Left ventricle myocardium inferior (tissue), 1 donor: Measurements from ENCODE around the gene CDK5RAP1. TPM values are rescaled to one million over a fixed set of nuclear protein-coding genes. Genes with fewer than 3 reads are reported as not detected.

Experiments
- DNase-seq: peaks from one replicate; pipeline ENCODE4 v3.0.0-alpha.2; 2020
- H3K27ac ChIP-seq: fragments of 200-600 bp; replicated peaks from 2 replicates; pipeline ENCODE4 v1.8.0; 2021
- H3K27me3 ChIP-seq: fragments of 200-600 bp; 2 replicates; pipeline ENCODE4 v1.8.0; 2021; ENCODE audit warnings: low read depth
- H3K36me3 ChIP-seq: fragments of 200-600 bp; 2 replicates; pipeline ENCODE4 v1.8.0; 2021
- H3K4me1 ChIP-seq: fragments of 200-600 bp; 2 replicates; pipeline ENCODE4 v1.8.0; 2021
- H3K4me3 ChIP-seq: fragments of 200-600 bp; 2 replicates; pipeline ENCODE4 v1.8.0; 2021; ENCODE audit warnings: mild to moderate bottlenecking, moderate library complexity
- H3K9me3 ChIP-seq: fragments of 200-600 bp; replicated peaks from 2 replicates; pipeline ENCODE4 v1.8.0; 2021
- CTCF ChIP-seq: fragments of 200-600 bp; IDR thresholded peaks from 2 replicates; pipeline ENCODE4 v1.8.0; 2021; ENCODE audit warnings: antibody characterized with exemption, mild to moderate bottlenecking, borderline replicate concordance
- intact Hi-C: fragments of 100-400 bp; cut with micrococcal nuclease; formaldehyde crosslinking; loops from one replicate; pipeline ENCODE4 v1.11.0; 2022
- total RNA-seq: library from RNA; stranded (reverse); fragmentation: NEBNext Ultra II Directional; extraction: Animal tissue kit (Norgen Biotek cat#: 25700); gene quantifications from one replicate; pipeline ENCODE4 v1.2.1, GENCODE V29; 2021
- donor health status: DM: no; HTN: yes; CAD: no; lungs with severe emphysema.

CDK5RAP1 gene
- total RNA-seq, 1 donor from 2014 or later: 19.9 TPM

DNA sequence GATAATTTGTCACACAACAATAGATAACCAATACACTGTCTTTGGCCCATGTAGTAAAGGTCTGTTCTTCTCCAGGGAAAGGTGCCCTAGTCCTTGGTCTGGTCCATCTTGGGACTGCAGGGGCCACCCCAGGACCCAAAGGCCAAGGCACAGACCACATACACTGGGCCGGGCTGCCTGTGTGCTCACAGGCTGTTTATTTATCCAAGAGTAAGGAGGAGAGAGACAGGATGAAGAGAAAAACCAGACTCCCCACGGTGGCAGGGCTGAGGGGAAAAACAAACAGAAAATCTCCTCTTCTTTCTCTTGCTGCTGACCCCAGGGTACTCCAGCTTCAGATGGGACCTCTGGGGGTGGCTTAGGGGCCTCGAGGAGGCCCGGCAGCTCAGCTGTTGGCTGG, 6.5 kb upstream of the CDK5RAP1 start:
- TF ChIP-seq CTCF: no peak
- no peak overlapping the region for H3K4me3 ChIP-seq
- H3K9me3 ChIP-seq: no peaks in the 10 kb centered on the region
- no peak for DNase-seq
- H3K4me1 ChIP-seq: peaks cover under 1% of the 10 kb centered on the region
- H3K27ac ChIP-seq: no peak overlapping the region
- no peaks in the 10 kb centered on the region for H3K27me3 ChIP-seq
- peaks cover 78% of the 10 kb centered on the region for H3K36me3 ChIP-seq
- intact Hi-C loops: no loop called here

- no peak for DNase-seq
- peaks cover 73% of the 10 kb centered on the region for H3K36me3 ChIP-seq
- H3K27ac ChIP-seq: no peak overlapping the region
- peaks cover 6% of the 10 kb centered on the region for H3K4me1 ChIP-seq
- no peaks in the 10 kb centered on the region for H3K9me3 ChIP-seq
- intact Hi-C loops: no loop called here
- no peaks in the 10 kb centered on the region for H3K27me3 ChIP-seq
- TF ChIP-seq CTCF: no peak
- no peak overlapping the region for H3K4me3 ChIP-seq
Observed at GRCh38 chr20:33407251-33407650, 5.9 kb upstream of the CDK5RAP1 start.

DNA sequence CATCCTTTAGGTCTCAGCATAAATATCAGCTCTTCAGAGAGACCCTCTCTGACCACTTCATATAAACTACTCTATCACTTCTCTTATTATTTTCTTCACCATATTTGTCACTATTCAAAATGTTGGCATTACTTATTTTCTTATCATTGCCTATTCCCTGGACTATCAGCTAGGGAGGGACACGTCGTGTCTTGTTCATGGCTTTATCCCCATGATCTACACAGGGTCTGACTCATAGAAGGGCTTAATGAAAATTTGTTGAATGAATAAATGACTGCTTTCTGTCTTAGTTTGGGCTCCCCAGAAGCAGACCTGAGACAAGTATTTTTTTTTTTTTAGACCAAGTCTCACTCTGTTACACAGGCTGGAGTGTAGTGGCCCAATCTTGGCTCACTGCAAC, 3.0 kb upstream of the CDK5RAP1 start:
- H3K4me3 ChIP-seq: no peak overlapping the region
- peaks cover 34% of the 10 kb centered on the region for H3K4me1 ChIP-seq
- no peaks in the 10 kb centered on the region for H3K9me3 ChIP-seq
- H3K27me3 ChIP-seq: no peaks in the 10 kb centered on the region
- no peak for TF ChIP-seq CTCF
- intact Hi-C loops: no loop called here
- no peak for DNase-seq
- H3K36me3 ChIP-seq: peaks cover 44% of the 10 kb centered on the region
- no peak overlapping the region for H3K27ac ChIP-seq

- Histone ChIP-seq H3K4me3 (peak overlapping the region; percentile 92), H3K27ac (peak overlapping the region; percentile 77), H3K27me3 (no peaks in the 10 kb centered on the region), H3K4me1 (peaks cover 42% of the 10 kb centered on the region), H3K9me3 (no peaks in the 10 kb centered on the region), H3K36me3 (peaks cover 21% of the 10 kb centered on the region)
- TF ChIP-seq CTCF: no peak
- DNase-seq: no peak
- intact Hi-C loops: no loop called here
Observed at GRCh38 chr20:33401921-33402369, 626 bp upstream of the CDK5RAP1 start.

DNA sequence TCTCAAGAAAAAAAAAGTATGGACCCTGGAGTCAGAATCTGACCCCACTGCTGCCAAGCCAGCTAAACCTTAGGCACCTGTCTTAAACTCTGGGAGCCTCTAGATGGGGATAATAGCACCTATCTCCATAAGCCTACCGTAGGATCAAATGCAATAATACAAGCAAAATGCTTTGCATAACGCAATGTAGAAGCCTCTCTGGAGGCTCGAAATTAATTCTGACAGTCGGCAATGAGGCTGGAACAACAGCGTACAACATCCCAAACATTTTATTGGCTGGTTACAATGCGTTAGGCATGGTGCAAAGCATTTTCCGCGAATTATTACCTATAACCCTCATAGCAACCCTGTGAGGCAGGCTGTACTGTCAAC, 521 bp downstream of the CDK5RAP1 start:
- intact Hi-C loops: no loop called here
- Histone ChIP-seq H3K27ac (peak overlapping the region; percentile 77), H3K4me1 (peaks cover 42% of the 10 kb centered on the region), H3K27me3 (no peaks in the 10 kb centered on the region), H3K36me3 (peaks cover 21% of the 10 kb centered on the region), H3K4me3 (peak overlapping the region; percentile 92), H3K9me3 (no peaks in the 10 kb centered on the region)
- DNase-seq: no peak
- TF ChIP-seq CTCF: peak; percentile 18

DNA sequence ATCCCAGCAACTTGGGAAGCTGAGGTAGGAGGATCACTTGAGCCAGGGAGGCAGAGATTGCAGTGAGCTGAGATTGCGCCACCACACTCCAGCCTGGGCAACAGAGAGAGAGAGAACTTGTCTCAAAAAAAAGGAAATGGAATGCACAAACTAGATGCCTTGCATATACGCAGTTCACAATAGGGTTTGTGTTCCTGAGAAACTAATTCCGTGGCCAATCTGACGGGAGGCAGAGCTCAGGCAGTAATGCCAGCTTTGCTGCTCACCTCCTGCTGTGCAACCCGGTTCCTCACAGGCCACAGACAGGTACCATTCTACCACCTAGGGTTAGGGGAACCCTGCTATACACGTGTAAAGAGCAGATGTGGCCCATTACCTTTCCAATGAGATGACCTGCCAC, 1.4 kb downstream of the CDK5RAP1 start:
- H3K4me1 ChIP-seq: peaks cover 42% of the 10 kb centered on the region

More for the DNA sequence above, 1.4 kb downstream of the CDK5RAP1 start:
- H3K4me3 ChIP-seq: peak overlapping the region; percentile 92
- TF ChIP-seq CTCF: no peak
- H3K27ac ChIP-seq: no peak overlapping the region
- H3K9me3 ChIP-seq: no peaks in the 10 kb centered on the region
- intact Hi-C loops: no loop called here
- no peak for DNase-seq
- H3K36me3 ChIP-seq: peaks cover 23% of the 10 kb centered on the region
- H3K27me3 ChIP-seq: no peaks in the 10 kb centered on the region
